Lower lobe of right lung (tissue), 2 donors: ENCODE measurements around the gene NAPB. TPM values are rescaled to one million over a fixed set of nuclear protein-coding genes. Genes with fewer than 3 reads are reported as not detected.
A peak's percentile ranks its signal among the peaks of the same experiment; 100 is the strongest.

Experiments used
- ATAC-seq, 2 donors: fragments of 200-7000 bp; cut with Tn5 transposase; one replicate each; pipeline ENCODE4 v1.9.1; 2020 to 2022; ENCODE audit warnings: mild to moderate bottlenecking in 2 of 2, moderate library complexity in 2 of 2
- DNase-seq: peaks from one replicate; pipeline ENCODE4 v3.0.0-alpha.2; 2020
- H3K27ac ChIP-seq: fragments of 200-600 bp; one replicate; pipeline ENCODE4 v1.8.0; 2022
- H3K27me3 ChIP-seq: fragments of 200-600 bp; one replicate; pipeline ENCODE4 v1.8.0; 2022; ENCODE audit warnings: low read depth
- H3K36me3 ChIP-seq: fragments of 200-600 bp; one replicate; pipeline ENCODE4 v1.8.0; 2022; ENCODE audit warnings: mild to moderate bottlenecking
- H3K4me1 ChIP-seq: fragments of 200-600 bp; one replicate; pipeline ENCODE4 v1.8.0; 2022
- H3K4me3 ChIP-seq: fragments of 200-600 bp; one replicate; pipeline ENCODE4 v1.8.0; 2022; ENCODE audit warnings: mild to moderate bottlenecking
- H3K9me3 ChIP-seq: fragments of 200-600 bp; one replicate; pipeline ENCODE4 v1.8.0; 2022
- intact Hi-C: fragments of 100-400 bp; cut with DNase I; formaldehyde crosslinking; loops from one replicate; pipeline ENCODE4 v1.11.0; 2022
- total RNA-seq: library from RNA; stranded (reverse); fragmentation: NEBNext Ultra II Directional; extraction: Animal tissue kit (Norgen Biotek cat#: 25700); gene quantifications from one replicate; pipeline ENCODE4 v1.2.1, GENCODE V29; 2021
- TF ChIP-seq, protein P1 (sequence below): fragments of 200-600 bp; IDR thresholded peaks from one replicate; pipeline ENCODE4 v1.8.0; 2022; ENCODE audit warnings: antibody characterized with exemption, mild to moderate bottlenecking
- donor health status: DM: no; HTN: yes; CAD: no; lungs with severe emphysema.

Gene NAPB
- total RNA-seq, 1 donor from 2014 or later, result 11.0 TPM

DNA sequence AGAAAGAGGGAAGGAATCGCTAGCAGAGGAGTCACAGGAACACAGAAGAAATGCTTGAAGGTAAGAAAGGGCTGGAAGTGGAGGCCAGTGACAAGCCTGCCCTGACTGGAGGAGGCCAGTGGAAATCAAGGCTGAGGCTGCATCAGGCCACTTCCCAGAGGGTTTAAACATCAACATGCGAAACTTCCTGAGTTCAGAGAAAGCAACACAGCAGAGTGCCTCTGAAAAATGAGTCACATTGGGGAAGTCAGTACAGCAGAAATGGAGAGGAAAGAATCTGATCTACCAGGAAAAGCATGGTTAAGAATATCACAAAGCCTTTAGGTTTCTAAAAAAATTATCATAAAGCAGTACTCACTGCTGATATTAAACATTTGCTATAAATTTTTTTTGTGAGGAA, 23.3 kb downstream of the NAPB start:
- DNase-seq (no peak), ATAC-seq (peak in 1 of 2 donors; percentile 18)
- Histone ChIP-seq H3K27me3 (no peaks in the 10 kb centered on the region), H3K9me3 (no peaks in the 10 kb centered on the region), H3K36me3 (peaks cover 34% of the 10 kb centered on the region), H3K4me3 (no peak overlapping the region), H3K4me1 (peaks cover 5% of the 10 kb centered on the region), H3K27ac (no peak overlapping the region)
- intact Hi-C loops, result no loop called here
- TF ChIP-seq, protein P1, sequence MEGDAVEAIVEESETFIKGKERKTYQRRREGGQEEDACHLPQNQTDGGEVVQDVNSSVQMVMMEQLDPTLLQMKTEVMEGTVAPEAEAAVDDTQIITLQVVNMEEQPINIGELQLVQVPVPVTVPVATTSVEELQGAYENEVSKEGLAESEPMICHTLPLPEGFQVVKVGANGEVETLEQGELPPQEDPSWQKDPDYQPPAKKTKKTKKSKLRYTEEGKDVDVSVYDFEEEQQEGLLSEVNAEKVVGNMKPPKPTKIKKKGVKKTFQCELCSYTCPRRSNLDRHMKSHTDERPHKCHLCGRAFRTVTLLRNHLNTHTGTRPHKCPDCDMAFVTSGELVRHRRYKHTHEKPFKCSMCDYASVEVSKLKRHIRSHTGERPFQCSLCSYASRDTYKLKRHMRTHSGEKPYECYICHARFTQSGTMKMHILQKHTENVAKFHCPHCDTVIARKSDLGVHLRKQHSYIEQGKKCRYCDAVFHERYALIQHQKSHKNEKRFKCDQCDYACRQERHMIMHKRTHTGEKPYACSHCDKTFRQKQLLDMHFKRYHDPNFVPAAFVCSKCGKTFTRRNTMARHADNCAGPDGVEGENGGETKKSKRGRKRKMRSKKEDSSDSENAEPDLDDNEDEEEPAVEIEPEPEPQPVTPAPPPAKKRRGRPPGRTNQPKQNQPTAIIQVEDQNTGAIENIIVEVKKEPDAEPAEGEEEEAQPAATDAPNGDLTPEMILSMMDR, result no peak

DNA sequence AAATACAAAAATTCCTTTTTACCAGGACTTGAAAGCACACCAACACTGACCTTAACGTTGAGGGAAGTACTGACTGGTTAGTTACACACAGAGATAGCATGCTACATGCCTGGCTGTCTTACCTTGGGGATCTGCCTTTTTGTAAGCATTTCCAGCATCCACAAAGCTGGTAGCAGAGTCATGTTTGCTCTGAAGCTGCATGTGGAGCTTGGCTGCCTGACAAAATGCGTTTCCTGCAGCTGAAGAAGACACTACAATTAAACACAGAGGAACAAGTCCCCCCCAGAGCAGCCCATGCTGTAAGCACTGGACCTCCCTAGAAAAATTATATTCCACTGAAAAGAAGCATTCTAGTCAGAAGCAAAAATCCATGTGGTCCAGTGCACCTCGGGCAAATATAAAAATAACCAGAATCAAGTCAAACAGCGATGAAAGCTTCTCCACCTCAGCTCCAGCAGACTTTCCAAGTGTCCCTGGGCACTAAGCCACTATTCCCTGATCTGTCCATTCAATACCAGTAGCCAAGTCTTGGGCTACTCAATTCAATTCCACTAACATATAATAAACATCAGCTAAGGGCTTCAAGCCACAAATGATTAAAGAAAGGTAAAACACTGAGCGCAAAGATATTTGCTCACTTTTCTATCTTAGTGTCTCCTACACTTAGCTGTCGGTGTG, 24.2 kb downstream of the NAPB start:
- intact Hi-C loops, result no loop called here
- H3K36me3 ChIP-seq, result peaks cover 43% of the 10 kb centered on the region
- TF ChIP-seq, protein P1, result no peak
- H3K4me1 ChIP-seq, result peaks cover 5% of the 10 kb centered on the region
- ATAC-seq (no peak), DNase-seq (no peak)
- no peak overlapping the region for H3K27ac ChIP-seq
- no peaks in the 10 kb centered on the region for H3K27me3 ChIP-seq
- H3K4me3 ChIP-seq, result no peak overlapping the region
- no peaks in the 10 kb centered on the region for H3K9me3 ChIP-seq

DNA sequence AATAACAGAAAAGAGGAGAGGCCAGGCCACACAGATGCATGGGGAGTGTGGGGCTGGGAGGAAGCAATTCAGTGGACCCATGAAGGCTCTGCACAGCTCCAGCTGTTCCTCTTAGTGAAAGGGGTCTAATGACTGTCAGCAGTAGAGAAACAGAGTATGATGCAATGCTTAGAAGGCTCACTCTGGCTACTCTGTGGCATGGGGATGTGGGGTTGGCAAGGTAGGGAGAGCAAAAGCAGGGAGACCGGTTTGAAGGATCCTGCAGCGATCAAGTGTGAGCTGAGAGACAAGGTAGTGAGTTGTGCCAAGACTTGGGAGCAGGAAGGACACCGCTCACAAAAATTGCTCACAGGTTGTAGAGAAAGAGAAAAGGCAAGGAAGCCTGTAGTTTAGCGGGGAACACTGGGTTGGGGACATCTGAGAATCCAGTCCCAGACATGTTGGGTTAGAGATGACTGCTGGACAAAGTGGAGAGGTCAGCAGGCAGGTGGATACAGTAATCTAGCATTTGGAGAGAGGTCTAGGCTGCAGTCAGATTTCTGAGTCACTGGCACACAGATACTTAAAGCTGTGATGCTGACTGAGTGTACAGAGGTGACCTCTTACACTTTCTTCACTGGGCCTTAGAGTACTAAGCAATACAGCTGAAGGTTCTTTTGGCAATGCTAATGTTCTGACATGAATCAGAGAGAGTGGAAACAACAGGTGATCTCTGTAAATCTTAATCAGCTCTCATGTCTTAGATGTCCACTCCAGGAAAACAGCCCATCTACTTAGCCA, 27.1 kb downstream of the NAPB start:
- Histone ChIP-seq H3K27ac (no peak overlapping the region), H3K36me3 (peaks cover 48% of the 10 kb centered on the region), H3K4me3 (no peak overlapping the region), H3K4me1 (no peaks in the 10 kb centered on the region), H3K9me3 (no peaks in the 10 kb centered on the region), H3K27me3 (no peaks in the 10 kb centered on the region)
- intact Hi-C loops, result no loop called here
- DNase-seq (no peak), ATAC-seq (peak; percentile 69 to 82)
- TF ChIP-seq, protein P1, result no peak

DNA sequence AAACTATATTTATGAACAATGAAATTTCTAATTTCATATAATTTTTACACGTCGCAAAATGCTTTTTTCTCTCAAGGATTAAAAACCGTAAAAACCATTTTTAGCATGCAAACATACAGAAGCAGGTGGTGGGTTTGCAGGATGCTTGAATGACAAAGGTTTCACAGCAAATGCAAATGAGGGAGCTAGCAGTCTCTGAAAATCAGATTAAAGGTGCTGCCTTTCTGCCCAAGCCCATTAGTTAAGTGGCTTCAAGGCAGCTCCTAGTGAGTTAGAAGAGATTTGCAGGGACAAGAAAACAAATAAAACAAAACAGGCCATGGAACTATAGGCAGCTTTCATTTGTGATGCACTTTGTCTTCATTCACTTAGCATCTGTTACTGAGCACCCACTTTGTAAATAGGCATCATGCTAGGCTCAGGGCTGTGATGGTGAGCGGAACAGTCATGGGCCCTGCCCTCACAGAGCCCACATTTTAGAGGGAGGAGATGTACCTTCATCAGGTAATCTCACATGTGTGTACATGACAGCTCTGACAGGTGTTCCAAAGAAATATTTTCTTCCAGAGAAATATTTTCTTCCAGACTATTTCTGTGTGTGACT, 29.5 kb downstream of the NAPB start:
- no peaks in the 10 kb centered on the region for H3K9me3 ChIP-seq
- H3K4me1 ChIP-seq, result no peaks in the 10 kb centered on the region
- TF ChIP-seq, protein P1, result no peak
- intact Hi-C loops, result no loop called here
- H3K36me3 ChIP-seq, result peaks cover 62% of the 10 kb centered on the region
- H3K27me3 ChIP-seq, result no peaks in the 10 kb centered on the region
- H3K27ac ChIP-seq, result no peak overlapping the region
- DNase-seq, result no peak
- no peak overlapping the region for H3K4me3 ChIP-seq
- no peak for ATAC-seq

DNA sequence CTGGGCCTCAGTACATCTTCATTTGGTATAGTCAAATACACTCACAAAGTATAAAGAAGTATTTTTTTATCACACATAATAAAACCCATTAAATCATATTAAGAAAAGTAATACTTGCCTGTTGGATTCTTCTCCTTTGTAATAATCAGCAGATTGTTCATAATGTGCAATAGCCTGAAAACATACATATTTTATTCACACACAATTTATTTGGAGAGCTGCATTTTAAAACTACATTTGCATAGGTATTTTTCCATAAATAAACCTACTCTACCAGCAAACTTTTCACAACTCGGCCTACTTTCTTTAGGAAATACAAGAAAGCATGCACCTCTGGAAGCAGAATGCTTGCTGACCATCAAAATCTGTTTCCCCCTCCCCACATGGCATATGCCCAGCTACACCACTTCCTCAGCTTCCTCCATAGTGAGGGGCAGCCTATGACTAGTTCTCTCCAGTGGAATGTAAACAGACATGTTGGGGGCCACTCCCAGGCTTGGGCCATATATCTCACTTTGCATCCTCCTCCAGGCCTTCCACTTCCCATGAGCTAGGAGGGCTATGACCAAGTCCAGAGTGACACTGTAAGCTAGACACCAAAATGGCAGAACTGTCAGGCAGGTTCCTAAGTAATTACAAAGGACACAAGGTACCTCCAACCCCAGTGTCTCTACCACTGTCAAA, 31.1 kb downstream of the NAPB start:
- TF ChIP-seq, protein P1, result no peak
- Histone ChIP-seq H3K27ac (no peak overlapping the region), H3K9me3 (no peaks in the 10 kb centered on the region), H3K4me3 (no peak overlapping the region), H3K36me3 (peaks cover 62% of the 10 kb centered on the region), H3K4me1 (no peaks in the 10 kb centered on the region), H3K27me3 (no peaks in the 10 kb centered on the region)
- intact Hi-C loops, result no loop called here
- no peak for DNase-seq
- ATAC-seq, result no peak
